HUDEP-2 (cell line): ENCODE data around the gene SVIL.
"Not testable (repeated sequence)": the region's sequence is repeated elsewhere in the genome, so short reads cannot be mapped to it uniquely, and the experiment has no call there.

ENCODE experiments used
- DNase-seq, 76 experiments: peaks; one replicate each; lab custom pipeline; 2025; ENCODE audit not compliant: unreplicated experiment in 76 of 76; lab: John Stamatoyannopoulos, UW

The SVIL gene

GRCh38 chr10:29524720-29525119, 110.1 kb downstream of the SVIL start:
- no peak for DNase-seq

- DNase-seq, result no peak
Observed at GRCh38 chr10:29524294-29524693, 110.5 kb downstream of the SVIL start.

GRCh38 chr10:29522918-29523317, 111.9 kb downstream of the SVIL start:
- DNase-seq, result no peak

GRCh38 chr10:29522061-29522855, 112.5 kb downstream of the SVIL start:
- no peak for DNase-seq

GRCh38 chr10:29519659-29520058, 115.1 kb downstream of the SVIL start:
- no peak for DNase-seq

GRCh38 chr10:29517352-29517923, 117.3 kb downstream of the SVIL start:
- DNase-seq, result peak in 4 of 76 experiments; percentile 3 to 7 (median 4)

- not testable (repeated sequence) for DNase-seq
Observed at GRCh38 chr10:29516309-29516932, 118.3 kb downstream of the SVIL start.

- not testable (repeated sequence) for DNase-seq
Observed at GRCh38 chr10:29515879-29516278, 118.9 kb downstream of the SVIL start.

- not testable (repeated sequence) for DNase-seq
Observed at GRCh38 chr10:29515104-29515503, 119.7 kb downstream of the SVIL start.

GRCh38 chr10:29514306-29514705, 120.5 kb downstream of the SVIL start:
- no peak for DNase-seq

- DNase-seq, result no peak
Observed at GRCh38 chr10:29512425-29512974, 122.3 kb downstream of the SVIL start.

- DNase-seq, result not testable (repeated sequence)
Observed at GRCh38 chr10:29511806-29512205, 123.0 kb downstream of the SVIL start.

- not testable (repeated sequence) for DNase-seq
Observed at GRCh38 chr10:29510483-29511157, 124.2 kb downstream of the SVIL start.

- no peak for DNase-seq
Observed at GRCh38 chr10:29508554-29509244, 126.1 kb downstream of the SVIL start.

GRCh38 chr10:29507750-29508149, 127.0 kb downstream of the SVIL start:
- DNase-seq, result not testable (repeated sequence)

- DNase-seq, result not testable (repeated sequence)
Observed at GRCh38 chr10:29506324-29506921, 128.3 kb downstream of the SVIL start.

GRCh38 chr10:29502351-29502750, 132.4 kb downstream of the SVIL start:
- DNase-seq, result no peak

GRCh38 chr10:29501692-29502091, 133.1 kb downstream of the SVIL start:
- DNase-seq, result no peak

GRCh38 chr10:29499993-29500537, 134.7 kb downstream of the SVIL start:
- no peak for DNase-seq
